GM12873 (cell line): ENCODE results near the gene ARID1B.

Experiments used
- CTCF ChIP-seq: IDR thresholded peaks from 2 replicates; pipeline ENCODE4 v1.5.1; 2012; ENCODE audit warnings: low read depth, mild to moderate bottlenecking, moderate library complexity, low read length, control low read depth; ENCODE audit not compliant: insufficient read depth; ENCODE audit errors: missing control alignments

ARID1B gene

GRCh38 chr6:156912431-156912830 is 135.3 kb downstream of the ARID1B start:
- no peak for TF ChIP-seq CTCF

- no peak for TF ChIP-seq CTCF
Observed at GRCh38 chr6:156914181-156914580, 137.0 kb downstream of the ARID1B start.

- no peak for TF ChIP-seq CTCF
Observed at GRCh38 chr6:156916130-156916801, 139.1 kb downstream of the ARID1B start.

GRCh38 chr6:156917213-156917612 is 140.0 kb downstream of the ARID1B start:
- no peak for TF ChIP-seq CTCF

GRCh38 chr6:156918647-156919046 is 141.5 kb downstream of the ARID1B start:
- TF ChIP-seq CTCF: no peak

GRCh38 chr6:156919370-156919769 is 142.2 kb downstream of the ARID1B start:
- no peak for TF ChIP-seq CTCF

GRCh38 chr6:156919814-156920369 is 142.7 kb downstream of the ARID1B start:
- no peak for TF ChIP-seq CTCF
